Esophagus muscularis mucosa (tissue), 4 donors: Measurements from ENCODE around the gene NTSR2.

Experiments
- EP300 ChIP-seq: sonication (generic); formaldehyde crosslinking; IDR thresholded peaks from one replicate; pipeline ENCODE4 v1.6.1; 2017; ENCODE audit warnings: antibody characterized with exemption
- POLR2A ChIP-seq: fragments of 450-650 bp; IDR thresholded peaks from one replicate; pipeline ENCODE4 v1.6.1; 2017; ENCODE audit warnings: antibody characterized with exemption, moderate library complexity, mild to moderate bottlenecking, low read depth
- TF ChIP-seq, protein P1 (sequence below), 3 experiments: fragments of 200-600 bp in 2 of 3; fragments of 450-650 bp in 1 of 3; sonication (generic) in 2 of 3; IDR thresholded peaks; one replicate each; pipeline ENCODE4 v1.5.1; 2017 to 2019; ENCODE audit warnings: antibody characterized with exemption in 3 of 3, mild to moderate bottlenecking in 2 of 3, moderate library complexity in 1 of 3

- TF ChIP-seq, protein P1, sequence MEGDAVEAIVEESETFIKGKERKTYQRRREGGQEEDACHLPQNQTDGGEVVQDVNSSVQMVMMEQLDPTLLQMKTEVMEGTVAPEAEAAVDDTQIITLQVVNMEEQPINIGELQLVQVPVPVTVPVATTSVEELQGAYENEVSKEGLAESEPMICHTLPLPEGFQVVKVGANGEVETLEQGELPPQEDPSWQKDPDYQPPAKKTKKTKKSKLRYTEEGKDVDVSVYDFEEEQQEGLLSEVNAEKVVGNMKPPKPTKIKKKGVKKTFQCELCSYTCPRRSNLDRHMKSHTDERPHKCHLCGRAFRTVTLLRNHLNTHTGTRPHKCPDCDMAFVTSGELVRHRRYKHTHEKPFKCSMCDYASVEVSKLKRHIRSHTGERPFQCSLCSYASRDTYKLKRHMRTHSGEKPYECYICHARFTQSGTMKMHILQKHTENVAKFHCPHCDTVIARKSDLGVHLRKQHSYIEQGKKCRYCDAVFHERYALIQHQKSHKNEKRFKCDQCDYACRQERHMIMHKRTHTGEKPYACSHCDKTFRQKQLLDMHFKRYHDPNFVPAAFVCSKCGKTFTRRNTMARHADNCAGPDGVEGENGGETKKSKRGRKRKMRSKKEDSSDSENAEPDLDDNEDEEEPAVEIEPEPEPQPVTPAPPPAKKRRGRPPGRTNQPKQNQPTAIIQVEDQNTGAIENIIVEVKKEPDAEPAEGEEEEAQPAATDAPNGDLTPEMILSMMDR (IDR thresholded peaks at IDR 0.05): no peak
- no peak for TF ChIP-seq POLR2A
- no peak for TF ChIP-seq EP300
These were observed 30.0 kb upstream of the NTSR2 start for GRCh38 chr2:11699686-11700670.
